BLaER1 (cell line): Measurements from ENCODE around the gene ACLY.

ENCODE experiments used
- H3K27ac ChIP-seq: shearing (Covaris generic); formaldehyde crosslinking; 2 replicates; pipeline ENCODE4 v1.8.1; 2022
- H3K27me3 ChIP-seq: shearing (Covaris generic); formaldehyde crosslinking; 2 replicates; pipeline ENCODE4 v1.8.1; 2022
- H3K36me3 ChIP-seq: shearing (Covaris generic); formaldehyde crosslinking; 2 replicates; pipeline ENCODE4 v1.8.1; 2022
- H3K4me1 ChIP-seq: shearing (Covaris generic); formaldehyde crosslinking; 2 replicates; pipeline ENCODE4 v1.8.1; 2022
- H3K4me2 ChIP-seq: shearing (Covaris generic); formaldehyde crosslinking; 2 replicates; pipeline ENCODE4 v1.8.1; 2022
- H3K4me3 ChIP-seq: shearing (Covaris generic); formaldehyde crosslinking; 2 replicates; pipeline ENCODE4 v1.8.1; 2022
- H3K9ac ChIP-seq: shearing (Covaris generic); formaldehyde crosslinking; 2 replicates; pipeline ENCODE4 v1.8.1; 2022
- H3K9me3 ChIP-seq: shearing (Covaris generic); formaldehyde crosslinking; 2 replicates; pipeline ENCODE4 v1.8.1; 2022
- H4K20me1 ChIP-seq: shearing (Covaris generic); formaldehyde crosslinking; 2 replicates; pipeline ENCODE4 v1.8.1; 2022
- Cebpa-rat ChIP-seq: shearing (Covaris generic); IDR thresholded peaks from 2 replicates; pipeline ENCODE4 v1.8.1; 2022

ACLY gene

GRCh38 chr17:41822216-41823140 lies 96.3 kb downstream of the ACLY start:
- H3K27me3 ChIP-seq: no peaks in the 10 kb centered on the region
- no peak overlapping the region for H3K27ac ChIP-seq
- no peak overlapping the region for H3K4me2 ChIP-seq
- TF ChIP-seq Cebpa-rat: no peak
- H3K4me1 ChIP-seq: no peaks in the 10 kb centered on the region
- H3K9me3 ChIP-seq: no peaks in the 10 kb centered on the region
- H4K20me1 ChIP-seq: no peaks in the 10 kb centered on the region
- H3K4me3 ChIP-seq: no peak overlapping the region
- peaks cover 43% of the 10 kb centered on the region for H3K36me3 ChIP-seq
- no peak overlapping the region for H3K9ac ChIP-seq

GRCh38 chr17:41821776-41822175 lies 97.0 kb downstream of the ACLY start:
- Histone ChIP-seq H3K27me3 (no peaks in the 10 kb centered on the region), H4K20me1 (no peaks in the 10 kb centered on the region), H3K4me3 (no peak overlapping the region), H3K4me1 (no peaks in the 10 kb centered on the region), H3K36me3 (peaks cover 36% of the 10 kb centered on the region), H3K4me2 (no peak overlapping the region), H3K27ac (no peak overlapping the region), H3K9ac (no peak overlapping the region), H3K9me3 (no peaks in the 10 kb centered on the region)
- TF ChIP-seq Cebpa-rat: no peak

- Histone ChIP-seq H3K27ac (no peak overlapping the region), H4K20me1 (no peaks in the 10 kb centered on the region), H3K4me1 (peaks cover 15% of the 10 kb centered on the region), H3K4me2 (no peak overlapping the region), H3K4me3 (no peak overlapping the region), H3K9ac (no peak overlapping the region), H3K36me3 (no peaks in the 10 kb centered on the region), H3K27me3 (no peaks in the 10 kb centered on the region), H3K9me3 (no peaks in the 10 kb centered on the region)
- TF ChIP-seq Cebpa-rat: no peak
Measured at GRCh38 chr17:41818024-41818423, 100.7 kb downstream of the ACLY start.
